GM18520 (cell line): ENCODE data around the gene SLC8A1.

Experiments
- ATAC-seq: cut with Tn5 transposase; IDR thresholded peaks from one replicate; pipeline ENCODE4 v1.9.1; 2021; ENCODE audit not compliant: unreplicated experiment

The SLC8A1 gene

DNA sequence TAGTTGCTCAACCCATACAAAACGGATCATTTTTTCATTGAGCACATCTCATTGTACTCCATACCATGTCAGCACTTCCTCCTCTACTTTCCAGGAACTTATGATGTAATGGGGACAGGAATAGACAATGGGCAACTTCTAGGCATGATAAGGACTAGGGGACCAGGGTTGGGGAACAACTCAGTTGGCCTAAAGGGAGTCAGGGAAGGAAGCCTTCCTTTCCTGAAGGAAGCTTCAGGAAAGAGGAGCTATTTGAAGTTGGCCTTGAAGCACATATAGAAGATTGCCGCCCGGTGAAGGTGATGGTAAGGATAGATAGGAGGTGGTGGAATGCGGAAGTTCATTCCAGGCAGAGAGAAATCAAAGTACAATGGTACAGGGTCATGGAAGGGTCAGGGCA, 283.9 kb downstream of the SLC8A1 start:
- no peak for ATAC-seq

DNA sequence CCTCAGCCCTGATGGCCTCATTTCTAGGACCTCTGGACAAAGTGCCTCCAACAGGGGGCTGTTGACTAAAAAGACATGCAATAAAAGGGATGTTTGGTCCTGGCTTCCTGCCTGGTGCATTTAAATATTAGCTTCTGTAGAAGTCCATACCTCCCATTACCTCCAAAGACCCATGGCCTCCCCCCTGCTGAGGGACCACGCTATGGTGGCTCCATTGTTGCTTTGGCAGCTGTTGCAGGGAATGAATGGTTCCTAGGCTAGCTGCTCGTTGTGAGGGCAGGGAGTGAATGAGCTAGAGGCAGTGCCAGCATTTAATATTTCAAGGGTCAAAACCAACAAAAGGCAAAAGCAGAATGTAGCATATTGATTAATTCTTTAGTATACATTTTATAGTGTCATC, 285.9 kb downstream of the SLC8A1 start:
- ATAC-seq = no peak

DNA sequence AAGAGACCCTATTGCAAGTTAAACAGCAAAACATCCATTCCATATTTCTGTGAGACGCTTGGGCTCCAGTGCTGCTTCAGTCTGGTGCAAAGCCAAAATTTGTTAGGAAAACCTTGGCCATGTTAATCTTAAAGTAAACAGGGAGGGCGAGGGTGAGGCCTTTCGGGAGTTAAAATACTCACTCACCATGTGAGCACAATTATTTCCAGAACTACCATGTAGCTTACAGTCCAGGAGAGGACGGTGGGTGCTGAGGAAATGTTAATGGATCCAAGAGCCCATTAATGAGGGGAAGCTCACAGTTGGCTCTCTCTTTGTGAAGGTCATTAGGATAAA, 286.4 kb downstream of the SLC8A1 start:
- ATAC-seq = no peak

DNA sequence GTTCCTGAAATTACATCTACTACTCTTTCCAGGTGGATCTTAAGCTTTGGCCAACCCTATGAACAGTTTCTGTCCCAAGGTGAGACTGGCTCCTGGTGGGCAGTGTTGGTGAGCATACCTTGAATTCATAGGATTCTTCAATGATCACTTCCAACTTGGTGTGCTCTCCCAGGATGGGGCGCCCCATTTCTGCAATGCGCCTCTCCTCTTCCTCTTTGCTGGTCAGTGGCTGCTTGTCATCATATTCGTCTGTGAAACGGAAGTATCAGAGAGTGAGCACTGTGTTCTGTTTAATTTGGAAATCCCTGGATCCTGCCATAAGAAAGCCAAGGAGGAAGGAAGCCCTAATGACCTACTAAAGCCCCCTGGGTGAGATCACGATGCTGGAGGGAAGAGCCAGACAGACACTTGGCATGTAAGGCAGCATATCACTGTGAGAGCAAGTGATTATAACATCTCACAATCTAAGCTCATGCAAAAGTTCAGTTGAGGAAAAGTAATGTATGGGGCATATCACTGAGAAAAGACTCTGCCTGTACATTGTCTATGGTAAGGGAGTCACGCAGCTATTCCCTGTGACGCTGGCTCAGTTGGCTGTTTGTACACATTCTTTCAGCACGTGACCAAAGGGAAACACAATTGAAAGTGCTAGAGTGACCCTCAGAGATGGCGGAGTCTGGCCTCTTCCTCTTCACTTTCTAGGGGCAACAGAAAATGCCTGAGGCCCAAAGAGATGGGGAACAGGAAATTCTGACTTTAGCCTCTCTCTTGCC, 287.0 kb downstream of the SLC8A1 start:
- ATAC-seq = no peak

DNA sequence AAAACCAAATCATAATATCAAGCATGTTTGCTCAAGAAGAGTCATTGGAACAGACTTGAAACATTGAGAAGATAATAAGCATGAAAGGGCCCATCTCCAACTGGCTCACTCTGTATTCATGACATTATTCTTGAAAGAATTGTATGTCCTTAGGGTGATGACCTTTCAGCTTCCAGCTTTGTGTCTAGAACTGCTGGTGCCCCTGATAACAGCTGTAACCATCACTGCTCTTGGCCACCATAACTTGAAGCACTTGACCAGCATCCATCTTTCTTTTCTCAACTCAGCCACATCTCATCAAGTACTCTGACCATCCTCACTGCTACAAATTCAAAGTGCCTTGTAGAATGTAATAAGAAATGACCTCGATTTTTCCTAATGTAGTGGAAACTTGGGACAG, 289.9 kb downstream of the SLC8A1 start:
- ATAC-seq = no peak

DNA sequence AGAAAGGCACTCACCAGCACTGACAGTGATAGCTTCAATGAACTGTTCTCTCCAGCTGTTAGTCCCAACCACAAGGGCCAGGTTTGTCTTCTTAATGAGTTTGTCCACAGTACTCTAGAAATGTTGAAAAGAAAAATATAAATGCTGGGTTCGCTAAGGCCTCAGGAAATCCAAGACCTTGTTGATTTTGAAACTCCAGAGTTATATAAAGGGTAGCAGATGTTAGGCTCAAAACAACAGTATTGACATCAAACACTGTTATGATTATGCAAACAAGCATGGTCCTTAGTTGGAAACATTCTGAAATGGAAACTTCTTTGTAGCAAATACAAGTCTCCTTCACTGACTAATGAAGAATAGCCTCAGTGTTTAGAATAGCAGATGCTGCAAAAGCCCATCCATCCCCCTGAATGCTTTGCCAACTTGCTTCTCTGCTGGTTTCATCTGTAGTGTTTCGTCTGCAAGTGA, 291.1 kb downstream of the SLC8A1 start:
- no peak for ATAC-seq

DNA sequence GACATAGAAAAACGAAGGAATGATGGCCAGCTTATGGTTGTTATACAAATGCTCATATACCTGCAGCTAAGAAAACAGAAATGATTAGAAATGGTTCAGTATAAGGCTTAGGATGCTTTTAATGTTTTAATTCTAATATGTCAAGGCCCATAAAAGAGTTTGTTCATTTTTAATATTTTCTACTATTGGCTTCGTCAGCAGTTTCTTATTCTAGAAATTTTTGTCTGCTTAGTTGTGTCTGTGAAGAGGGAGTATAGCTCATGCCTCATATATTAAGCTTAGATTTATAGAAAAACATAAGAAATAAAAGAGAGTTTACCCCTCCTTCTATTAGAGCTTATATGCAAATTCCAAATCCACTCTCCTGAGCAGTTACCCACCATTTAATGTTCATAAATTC, 292.6 kb downstream of the SLC8A1 start:
- no peak for ATAC-seq

DNA sequence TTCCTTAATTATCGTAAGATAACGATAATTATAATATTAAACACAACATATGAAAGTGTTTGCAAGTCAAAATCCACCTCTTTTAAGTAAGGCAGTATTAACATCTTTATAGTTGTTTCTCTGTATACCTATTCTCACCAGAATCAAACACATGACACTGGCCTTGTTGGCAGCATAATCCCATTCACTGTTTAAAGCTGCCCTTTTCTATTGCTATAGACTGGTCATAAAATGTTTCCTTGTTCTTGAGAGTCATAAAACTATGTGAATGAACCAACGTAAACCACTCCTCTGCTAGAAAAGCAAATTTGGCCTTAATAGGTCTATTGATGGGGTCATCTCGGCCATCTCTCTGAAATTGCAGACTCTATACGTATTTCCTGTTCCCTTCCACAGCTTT, 293.1 kb downstream of the SLC8A1 start:
- ATAC-seq = no peak

DNA sequence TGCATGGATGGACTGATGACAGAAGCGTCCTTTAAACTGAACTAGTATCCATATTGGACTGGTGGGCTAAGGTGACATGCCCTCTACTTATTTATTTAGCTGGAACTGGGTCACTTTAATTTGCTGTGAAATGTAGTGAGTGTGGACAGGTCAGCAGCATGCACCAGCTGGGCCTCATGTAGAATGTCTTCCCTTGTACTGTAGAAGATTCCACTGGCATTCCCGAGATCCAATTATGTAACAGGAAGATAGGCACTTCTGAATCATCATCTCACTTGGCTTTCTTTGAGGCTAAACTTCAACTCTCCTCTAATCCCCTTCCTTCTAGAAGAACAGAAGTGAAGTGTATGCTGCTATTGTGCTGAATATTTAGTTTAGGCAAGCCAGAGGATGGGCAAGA, 296.2 kb downstream of the SLC8A1 start:
- no peak for ATAC-seq

DNA sequence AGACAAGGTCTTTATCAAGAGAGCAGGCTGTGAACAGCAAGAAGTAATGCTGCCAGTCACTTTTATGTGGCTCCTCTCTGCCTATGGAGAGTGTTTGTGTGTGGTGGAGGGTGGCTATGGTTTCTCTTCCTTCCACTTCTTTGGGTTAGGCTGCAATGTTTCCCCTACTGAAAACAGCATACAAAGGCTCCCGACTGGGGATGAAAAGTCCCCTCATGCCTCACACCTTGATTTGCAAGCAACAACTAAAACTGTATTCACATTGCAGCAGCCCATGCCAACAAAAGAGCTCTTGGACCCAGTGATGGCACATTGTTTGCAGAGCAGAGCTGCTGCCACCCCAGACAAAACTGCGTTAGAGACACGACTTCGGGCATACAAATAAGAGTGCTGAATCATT, 301.6 kb downstream of the SLC8A1 start:
- ATAC-seq = no peak

DNA sequence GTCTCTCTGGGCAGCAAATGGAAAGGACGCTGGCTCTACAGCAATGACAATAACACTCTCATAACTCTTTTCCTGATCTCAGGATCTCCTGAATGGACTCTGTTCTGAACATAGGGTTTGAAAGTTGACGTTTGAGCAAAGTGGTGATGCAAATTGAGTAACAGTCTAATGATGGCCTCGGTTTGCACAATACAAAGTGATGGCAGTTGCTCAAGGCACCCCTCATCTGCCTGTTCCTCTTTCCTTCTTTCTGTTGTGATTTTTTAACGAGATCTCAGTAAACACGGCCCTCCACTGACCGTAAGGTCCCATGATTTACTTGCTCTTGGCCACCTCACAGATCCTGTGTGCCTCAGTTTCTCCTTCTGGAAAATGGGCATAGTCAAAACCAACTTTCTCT, 303.6 kb downstream of the SLC8A1 start:
- ATAC-seq = no peak

DNA sequence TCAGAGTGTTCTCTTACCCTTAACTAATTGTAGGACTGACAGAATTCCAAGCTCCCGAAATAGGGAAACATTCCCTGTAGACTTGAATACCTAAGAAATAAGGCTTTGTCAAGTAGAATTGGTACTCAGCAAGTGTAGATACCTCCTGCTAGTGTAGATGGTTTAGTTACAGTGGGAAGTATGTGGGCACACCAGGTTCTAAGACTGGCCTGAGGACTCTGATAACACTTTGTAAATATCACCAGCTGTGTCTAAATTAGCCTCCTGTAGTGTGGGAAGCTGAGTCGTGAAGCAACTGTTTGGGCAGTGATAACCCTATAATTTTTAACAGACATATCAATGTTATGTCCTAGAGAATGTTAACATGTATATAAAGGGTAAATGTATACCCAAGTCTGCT, 304.5 kb downstream of the SLC8A1 start:
- ATAC-seq = no peak

DNA sequence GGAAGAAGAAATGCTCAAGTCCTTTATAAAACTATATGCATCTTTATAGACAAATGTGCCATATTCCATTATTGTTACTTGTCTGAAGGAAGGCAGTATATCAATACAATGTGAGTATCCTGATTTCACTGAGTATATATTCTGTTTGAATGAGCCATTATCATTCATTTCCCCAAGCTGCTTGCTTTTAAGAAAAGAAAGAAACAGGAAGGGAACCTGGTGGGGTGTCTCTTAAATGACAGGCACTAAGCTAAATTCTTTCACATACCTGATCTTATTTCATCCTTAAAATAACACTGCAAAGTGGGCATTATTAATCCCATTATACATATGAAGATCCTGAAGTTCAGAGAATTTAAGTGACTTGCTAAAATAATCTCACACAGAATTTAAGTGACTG, 307.9 kb downstream of the SLC8A1 start:
- no peak for ATAC-seq

DNA sequence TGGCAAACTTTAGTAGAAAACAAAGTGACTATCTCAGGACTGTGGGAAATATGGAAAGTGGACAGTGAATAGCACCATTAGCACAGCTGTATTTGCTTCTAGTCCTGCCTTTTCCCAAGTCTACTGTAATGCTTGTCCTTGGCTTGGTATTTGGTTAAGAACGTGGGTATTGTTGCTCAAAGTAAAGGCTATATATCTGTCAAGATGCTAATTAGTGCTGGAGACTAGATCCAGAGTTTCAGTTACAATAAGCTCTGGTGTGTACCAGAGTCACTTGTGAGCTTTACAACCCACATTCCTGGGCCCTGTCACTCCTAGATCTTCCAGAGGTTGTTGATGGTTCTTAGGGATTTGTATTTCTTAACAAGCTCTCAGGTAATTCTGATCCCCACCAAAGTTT, 313.6 kb downstream of the SLC8A1 start:
- ATAC-seq = no peak

DNA sequence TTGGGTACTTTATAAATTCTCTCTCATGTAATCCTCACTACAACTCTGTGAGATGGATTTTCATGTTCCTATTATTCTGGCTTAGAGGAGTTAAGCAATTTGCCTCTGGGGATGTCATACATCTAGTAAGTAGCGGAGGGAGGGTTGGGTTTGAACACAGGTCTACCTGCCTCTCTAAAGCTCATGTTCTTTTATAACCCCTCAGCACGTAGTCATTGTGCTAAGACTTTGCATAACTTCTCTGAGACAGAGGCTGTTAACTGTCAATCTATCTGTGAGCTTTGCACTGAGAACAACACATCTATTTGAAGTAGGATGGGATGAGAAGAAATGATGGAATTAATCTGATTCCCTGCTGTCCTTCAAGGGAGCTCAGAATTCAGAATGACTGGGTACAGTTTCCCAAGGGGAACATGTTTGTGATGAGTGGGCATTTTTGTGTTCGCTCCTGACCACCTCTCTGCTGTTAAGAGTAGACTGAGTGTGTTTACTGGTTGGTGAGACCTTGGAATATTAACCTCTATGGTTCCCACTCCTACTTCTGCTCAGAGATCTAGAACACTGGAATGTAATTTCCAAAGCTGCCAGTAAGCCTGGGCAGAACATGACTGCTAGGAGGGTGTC, 320.7 kb downstream of the SLC8A1 start:
- no peak for ATAC-seq

DNA sequence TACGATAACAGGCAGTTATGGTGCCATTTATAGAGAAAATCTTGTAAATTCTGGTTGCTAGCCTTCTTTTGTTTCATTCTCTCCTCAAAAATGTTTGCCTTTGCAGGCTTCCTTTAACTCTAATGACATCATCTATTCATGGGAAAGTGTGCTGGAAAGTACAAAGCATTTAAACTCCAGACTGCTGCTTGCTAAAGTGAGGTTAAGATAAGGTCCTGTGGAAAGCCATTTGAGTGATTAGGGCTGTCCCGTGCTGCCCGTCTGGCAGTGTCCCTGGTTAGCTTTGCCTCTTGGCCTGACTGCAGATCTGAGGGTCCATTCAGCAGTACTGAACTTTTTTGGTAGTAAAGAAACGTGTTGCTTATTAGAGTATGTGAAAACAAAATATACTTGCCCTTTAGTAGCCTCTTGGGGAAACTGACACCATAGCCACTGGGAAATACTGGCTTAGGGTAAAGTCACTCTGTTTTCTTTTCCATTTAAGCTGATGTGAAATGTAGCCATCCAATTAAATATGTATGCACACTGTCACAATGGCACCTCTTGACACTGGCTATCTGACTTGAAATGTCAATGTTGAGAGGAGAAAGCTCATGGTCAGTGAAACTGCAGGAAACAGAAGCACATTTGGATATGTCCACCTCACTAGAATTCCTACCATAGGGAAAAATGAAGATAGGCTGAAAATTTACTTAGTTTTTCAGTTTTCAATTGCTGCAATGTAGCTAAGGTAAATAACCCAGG, 321.5 kb downstream of the SLC8A1 start:
- no peak for ATAC-seq

DNA sequence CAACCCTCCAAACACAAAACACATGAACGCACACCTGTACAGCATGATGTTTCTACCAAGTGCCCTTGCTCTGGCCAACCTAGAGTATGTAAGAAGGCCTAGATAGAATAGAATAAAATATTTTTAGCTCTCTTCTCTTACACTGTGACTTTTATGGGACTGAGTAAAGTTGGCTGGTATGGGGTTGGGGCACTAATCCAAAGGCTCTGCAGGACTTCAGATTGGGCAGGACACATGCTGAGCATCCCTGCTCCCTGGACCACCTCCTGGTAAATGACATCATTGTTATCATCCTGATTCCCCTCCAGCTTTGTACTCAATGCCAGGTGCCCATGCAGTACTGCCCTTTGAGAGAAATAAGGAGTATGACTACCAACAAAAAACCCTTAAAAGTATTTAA, 322.2 kb downstream of the SLC8A1 start:
- ATAC-seq = no peak

DNA sequence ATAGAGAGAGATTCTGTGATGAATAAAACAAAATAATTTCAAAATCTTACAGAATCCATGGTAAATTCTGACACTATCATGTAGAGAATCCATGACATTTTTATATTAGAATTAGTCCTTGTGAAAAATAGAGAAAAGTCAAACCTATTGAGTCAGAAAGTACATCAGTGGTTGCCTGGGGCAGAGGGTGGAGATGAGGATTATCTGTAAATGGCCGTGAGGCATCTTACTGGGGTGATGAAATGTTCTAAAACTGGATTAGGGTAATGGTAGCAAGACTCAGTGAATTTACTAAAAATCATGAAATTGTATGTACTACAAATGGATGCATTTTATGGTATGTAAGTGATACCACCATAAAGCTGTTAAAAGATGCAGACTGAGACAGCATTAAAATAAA, 323.1 kb downstream of the SLC8A1 start:
- no peak for ATAC-seq

DNA sequence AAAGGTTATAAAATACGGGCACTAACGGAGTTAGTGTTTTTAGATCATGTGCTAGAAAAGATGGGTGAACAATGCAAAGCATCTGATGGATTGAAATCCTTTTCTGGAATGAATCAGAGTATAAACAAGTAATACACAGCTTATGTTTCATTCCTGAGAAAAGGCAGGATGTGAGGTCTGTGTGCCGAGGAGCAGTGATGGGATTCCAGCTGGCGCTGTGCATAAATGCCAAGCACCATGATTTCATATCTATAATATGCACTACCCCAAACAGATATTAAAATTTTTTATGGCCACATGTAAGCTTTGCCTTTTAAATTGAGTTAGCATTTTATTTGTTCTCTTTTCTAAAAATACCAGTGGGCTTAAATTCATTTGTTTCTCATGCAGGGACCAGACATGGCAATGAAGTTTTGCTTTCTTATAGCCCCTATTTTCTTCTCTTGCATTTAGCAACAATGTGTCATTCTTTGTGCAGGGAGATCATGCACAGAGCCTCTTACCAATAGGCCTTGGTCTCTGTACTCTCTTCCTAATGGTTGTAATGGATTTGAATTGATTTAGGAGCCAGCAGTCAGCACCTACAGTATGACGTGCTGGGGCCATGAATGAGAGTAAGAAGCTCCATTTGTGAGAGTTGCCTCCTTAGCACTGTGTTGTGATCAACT, 323.9 kb downstream of the SLC8A1 start:
- ATAC-seq = no peak

DNA sequence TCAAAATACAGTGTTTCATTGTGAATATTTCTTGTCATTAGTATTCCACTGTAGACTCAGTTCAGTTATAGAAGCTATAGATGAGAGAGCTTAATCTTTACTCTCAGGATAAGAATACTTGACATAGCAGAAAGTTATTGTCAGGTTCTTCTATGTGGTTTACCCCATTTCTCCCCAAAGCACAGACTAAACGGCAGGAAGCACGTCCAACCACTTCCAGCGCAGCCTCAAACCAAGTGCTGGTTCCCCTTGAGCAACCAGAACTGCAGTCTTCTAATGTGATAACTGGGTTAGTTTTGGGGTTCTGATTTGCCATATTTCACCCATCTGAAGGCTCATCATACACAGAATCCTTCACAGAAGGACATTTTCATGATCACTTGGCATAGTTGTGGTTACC, 324.7 kb downstream of the SLC8A1 start:
- ATAC-seq = no peak

DNA sequence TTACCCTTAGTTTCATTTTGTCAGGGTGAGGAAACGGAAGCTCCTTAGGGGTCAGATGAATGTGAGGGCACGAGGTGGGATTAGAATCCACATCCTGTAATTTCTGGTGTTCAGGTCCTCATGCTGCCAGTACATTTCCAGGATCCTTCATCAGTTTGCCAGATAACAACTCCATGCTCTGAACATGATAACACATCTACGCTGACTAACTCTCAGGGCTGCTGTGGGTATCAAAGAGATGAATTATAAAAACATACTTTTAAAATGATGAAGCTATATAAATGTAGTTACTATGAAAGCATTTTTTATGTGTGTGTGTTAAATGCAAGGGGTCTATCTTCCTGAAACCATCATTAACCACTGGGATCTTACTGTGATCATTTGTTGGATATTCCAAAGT, 325.9 kb downstream of the SLC8A1 start:
- ATAC-seq = no peak

DNA sequence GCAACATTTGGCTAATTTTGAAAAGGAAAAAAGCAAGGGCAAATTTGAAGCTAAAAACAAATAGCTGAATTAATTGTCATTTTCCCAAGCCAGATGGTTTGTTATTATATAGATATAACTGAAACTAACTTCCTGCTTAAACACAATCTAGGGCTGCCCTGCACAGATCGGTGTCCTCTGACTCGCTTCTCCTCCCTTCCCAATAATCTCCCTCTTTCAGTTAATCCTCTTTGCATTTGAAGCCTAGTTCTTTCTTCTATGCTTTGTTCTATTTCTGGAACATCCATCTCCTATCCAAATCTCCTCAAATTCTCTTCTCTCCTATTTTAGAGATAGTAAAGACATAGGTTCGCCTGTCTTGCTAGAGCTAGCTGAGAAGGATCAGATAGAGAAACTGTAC, 328.1 kb downstream of the SLC8A1 start:
- ATAC-seq = no peak
